Stimulated activated CD8-positive, alpha-beta memory T cell treated with anti-CD3 and anti-CD28 coated beads, Interleukin-4, amount 100 ng/mL, for 48 hours (primary cell): ENCODE measurements around the gene CRACR2B.

Experiments
- DNase-seq: peaks from one replicate; pipeline ENCODE4 v3.0.0-alpha.2; 2020

Gene CRACR2B

DNA sequence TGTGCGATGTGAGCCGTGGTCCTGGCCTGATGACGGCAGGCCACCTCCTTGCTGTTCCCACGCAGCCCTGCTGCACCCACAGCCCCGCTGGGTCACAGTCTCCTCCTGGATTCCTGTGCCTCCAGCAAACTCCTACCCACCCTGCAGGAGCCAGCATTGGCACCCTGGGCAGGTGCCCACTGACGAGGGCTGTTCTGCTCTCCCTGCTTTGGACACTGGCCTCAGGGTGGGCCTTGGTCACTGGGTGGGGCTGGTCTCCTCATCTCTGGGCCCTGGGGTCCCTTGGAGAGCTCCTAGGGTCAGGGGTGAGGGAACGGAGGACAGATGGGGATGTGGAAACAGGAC lies 27.6 kb downstream of the CRACR2B start:
- DNase-seq, result no peak

- no peak for DNase-seq
These were observed 28.1 kb downstream of the CRACR2B start for GRCh38 chr11:855796-856195.

DNA sequence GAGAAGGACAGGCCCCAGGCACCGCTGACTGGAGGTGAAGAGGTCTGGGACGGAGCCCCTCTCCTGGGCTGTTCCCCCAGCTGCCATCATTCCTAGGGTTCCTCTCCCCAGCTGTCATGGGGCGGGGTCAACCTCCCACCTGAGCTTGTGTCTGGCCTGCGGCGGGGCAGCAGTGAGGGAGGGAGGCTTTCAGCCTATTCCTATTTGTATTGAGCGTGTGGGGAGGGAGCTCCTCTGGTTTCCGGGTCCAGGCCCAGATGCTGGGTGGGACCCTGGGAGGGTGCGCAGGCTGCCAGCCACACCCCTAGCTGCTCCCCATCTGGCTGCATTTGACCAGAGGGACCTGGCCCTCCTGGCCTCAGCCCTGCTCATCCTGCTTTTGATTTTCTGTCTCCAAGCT lies 28.7 kb downstream of the CRACR2B start:
- no peak for DNase-seq

GRCh38 chr11:858053-858761 lies 30.5 kb downstream of the CRACR2B start:
- DNase-seq, result no peak

DNA sequence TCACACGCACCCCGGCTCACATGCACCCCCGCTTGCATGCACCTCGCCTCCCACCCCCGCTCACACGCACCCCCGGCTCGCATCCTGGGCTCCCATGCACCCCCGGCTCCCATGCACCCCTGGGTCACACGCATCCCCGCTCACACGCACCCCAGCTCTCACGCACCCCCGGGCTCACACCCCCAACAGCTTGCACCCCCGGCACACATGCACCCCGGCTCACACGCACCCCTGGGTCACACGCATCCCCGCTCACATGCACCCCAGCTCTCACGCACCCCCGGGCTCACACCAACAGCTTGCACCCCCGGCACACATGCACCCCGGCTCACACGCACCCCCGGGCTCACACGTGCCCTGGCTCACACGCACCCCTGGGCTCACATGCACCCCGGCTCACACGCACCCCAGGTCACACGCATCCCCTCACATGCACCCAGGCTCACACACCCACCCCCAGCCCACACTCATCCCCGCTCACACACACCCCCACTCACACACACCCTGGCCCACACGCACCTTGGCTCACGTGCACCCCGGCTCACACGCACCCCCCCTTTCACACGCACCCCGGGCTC lies 31.1 kb downstream of the CRACR2B start:
- no peak for DNase-seq

GRCh38 chr11:859394-860131 lies 31.8 kb downstream of the CRACR2B start:
- no peak for DNase-seq

- DNase-seq, result no peak
These were observed 32.8 kb downstream of the CRACR2B start for GRCh38 chr11:860234-861104.

- DNase-seq, result no peak
These were observed 33.4 kb downstream of the CRACR2B start for GRCh38 chr11:861105-861479.

DNA sequence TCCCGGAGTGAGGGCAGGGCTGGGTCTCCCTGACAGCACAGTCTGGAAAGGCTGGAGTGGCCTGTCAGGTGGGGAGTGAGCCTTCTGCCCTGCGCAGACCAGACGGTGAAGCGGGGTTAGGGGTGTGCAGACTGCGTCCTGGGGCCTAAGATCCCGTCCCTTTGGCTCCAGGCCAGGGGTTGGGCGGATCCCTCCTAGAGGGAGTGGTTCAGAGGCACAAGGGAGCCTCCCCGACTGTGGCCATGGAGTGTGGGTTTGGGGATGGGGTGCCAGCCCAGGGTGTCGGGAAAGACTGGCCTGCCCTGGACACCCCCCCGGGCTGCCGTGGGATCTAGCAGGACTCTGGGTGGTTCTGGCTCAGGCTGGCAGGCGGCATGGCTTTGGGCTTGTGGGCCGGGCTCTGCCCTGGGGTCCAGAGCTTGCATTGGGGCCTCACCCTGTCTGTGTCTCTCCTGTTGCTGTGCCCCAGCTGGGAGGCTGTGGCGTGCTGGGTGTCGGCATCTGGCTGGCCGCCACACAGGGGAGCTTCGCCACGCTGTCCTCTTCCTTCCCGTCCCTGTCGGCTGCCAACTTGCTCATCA lies 34.5 kb downstream of the CRACR2B start:
- DNase-seq, result no peak

GRCh38 chr11:862696-863022 lies 34.9 kb downstream of the CRACR2B start:
- no peak for DNase-seq

DNA sequence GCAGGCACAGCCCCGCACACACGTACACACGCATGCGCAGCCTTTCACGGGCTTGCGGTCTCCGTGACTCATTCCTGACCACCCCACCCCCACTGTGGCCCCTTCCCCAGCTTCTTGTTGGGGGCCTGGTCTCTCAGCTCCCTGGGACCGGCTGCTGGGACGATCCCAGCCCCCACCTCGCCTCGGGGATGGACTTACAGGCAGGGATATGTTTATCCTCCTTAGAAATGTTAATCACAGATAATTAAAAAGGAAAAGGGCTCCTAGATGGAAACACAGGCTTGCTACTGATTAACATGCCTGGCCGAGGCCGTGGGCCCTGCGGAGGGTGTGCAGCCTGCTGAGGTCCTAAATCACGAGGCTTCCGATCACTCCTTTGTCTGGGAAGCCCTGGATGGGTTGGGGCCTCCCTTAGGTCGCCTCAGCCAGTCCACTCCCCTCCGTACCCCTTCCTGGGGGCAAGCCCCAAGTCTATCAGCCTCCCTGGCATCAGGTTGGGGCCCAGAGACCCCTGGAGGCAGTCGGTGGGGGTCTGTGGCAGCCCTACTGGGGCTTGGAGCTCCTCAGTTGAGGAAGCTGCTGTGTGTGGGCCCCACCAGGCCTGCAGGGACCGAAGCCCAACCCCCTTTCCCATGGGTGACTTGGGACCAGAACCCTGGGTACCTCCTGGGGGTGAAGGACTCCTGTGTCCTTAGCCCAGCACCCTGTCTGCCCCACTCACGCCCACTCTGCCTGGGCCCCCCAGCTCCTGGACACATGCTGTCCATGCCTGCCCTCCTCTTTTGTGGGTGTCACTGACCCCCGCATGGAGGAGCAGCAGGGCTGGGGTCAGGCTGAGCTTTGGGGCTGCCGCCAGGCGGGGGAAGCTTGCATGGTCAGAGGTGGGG lies 35.5 kb downstream of the CRACR2B start:
- DNase-seq, result no peak

GRCh38 chr11:863910-864827 lies 36.5 kb downstream of the CRACR2B start:
- DNase-seq, result no peak

DNA sequence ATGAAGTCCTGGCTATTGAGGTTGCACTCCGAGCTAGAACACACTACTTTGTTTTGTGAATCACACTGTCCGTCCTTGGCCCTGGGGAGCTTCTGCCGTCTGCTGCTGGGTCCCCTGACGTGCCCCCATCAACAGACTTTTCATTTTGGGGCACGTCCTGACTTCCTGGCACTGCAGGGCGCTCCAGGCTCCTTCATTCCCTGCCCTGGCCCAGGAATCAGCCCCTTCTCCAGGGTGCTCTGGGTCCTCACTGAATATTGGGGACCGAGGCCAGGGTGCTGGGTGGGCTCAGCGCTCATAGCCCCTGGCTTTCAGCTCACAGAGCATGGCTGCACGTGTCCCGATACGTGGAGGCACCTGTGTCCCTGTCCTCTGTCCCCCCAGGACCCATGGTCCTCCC lies 37.2 kb downstream of the CRACR2B start:
- DNase-seq, result no peak

GRCh38 chr11:865462-866430 lies 38.0 kb downstream of the CRACR2B start:
- no peak for DNase-seq

DNA sequence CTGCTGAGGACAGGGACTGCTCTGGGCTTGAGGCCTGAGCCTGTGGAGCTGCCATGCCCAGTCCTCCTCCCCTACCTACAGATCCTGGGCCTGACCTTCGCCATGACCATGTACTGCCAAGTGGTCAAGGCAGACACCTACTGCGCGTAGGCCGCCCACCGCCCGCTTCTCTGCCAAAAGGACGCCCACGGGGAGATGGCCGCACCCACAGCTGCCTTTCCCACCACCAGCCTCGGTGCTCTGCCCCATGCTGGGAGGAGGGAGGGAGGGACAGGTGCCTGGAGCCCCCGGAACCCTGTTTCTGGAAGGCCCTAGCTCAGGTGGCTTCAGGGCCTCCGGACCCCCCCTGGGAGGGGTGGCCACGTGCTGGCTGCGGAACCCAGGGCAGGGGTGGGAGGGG lies 38.8 kb downstream of the CRACR2B start:
- DNase-seq, result no peak

GRCh38 chr11:867856-868358 lies 40.2 kb downstream of the CRACR2B start:
- DNase-seq, result no peak

GRCh38 chr11:868394-868793 lies 40.7 kb downstream of the CRACR2B start:
- no peak for DNase-seq

DNA sequence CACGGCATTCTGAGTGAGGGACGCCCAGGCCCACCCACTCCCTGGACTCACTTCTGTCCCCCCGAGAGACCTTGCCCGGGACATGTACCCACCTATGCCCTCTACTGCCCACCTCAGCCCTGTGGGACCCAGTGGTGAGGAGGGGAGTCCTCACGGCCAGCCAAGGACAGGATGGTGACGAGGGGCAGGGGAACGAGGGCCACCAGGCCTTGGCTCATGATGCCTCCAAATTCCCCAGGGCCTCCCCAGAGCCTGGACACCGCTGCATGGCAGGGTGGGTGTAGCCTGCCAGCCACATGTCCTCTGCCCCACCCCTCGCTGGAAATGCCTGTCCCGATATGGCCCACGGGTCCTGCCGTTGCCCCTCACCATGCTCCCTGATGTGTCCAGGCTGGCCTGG lies 41.1 kb downstream of the CRACR2B start:
- DNase-seq, result no peak

DNA sequence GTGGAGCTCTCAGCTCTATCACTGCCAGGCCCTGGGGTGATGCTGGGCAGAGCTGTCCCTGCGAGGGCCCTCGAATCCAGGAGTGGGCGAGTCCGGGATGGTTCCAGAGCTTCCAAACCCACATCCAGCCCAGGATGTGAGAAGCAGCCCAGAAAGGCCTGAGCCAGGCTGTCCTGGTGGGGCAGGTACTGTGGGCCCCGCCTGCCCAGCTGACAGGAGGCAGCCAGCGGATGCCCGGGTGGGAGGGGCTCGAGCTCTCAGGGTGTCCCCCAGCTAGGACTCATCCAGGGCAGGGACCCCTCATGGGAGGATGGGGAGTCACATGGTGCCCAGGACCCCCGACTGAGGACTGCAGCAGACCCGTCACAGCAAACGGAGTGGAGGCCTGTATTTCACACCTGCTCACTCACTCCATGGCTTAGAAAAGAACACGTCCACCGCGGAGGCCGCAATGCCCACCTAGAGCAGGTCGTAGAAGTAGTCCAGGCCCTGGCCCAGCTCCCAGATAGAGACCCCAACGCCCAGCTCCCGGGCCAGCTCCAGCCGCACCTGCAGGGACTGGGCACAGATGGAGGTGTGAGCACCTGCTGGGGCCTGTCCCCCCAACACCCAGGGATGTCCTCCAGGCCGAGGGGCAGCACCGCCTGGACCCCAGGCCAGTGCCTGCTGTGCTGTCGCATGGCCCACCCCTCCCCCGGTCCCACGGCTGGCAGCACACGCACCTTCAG lies 41.8 kb downstream of the CRACR2B start:
- no peak for DNase-seq
